ENCODE measurements around the gene TRAPPC13. TPM values are rescaled to one million over a fixed set of nuclear protein-coding genes. Genes with fewer than 3 reads are reported as not detected.
"Not testable (repeated sequence)": the region's sequence is repeated elsewhere in the genome, so short reads cannot be mapped to it uniquely, and the experiment has no call there.

Gene TRAPPC13
- 10 to 100 TPM; 11.2 to 21.3 (median 16.7) TPM for total RNA-seq

- peak in 1 of 2 donors; percentile 2 for TF ChIP-seq POLR2A (IDR thresholded peaks at IDR 0.05)
- TF ChIP-seq, protein P1, sequence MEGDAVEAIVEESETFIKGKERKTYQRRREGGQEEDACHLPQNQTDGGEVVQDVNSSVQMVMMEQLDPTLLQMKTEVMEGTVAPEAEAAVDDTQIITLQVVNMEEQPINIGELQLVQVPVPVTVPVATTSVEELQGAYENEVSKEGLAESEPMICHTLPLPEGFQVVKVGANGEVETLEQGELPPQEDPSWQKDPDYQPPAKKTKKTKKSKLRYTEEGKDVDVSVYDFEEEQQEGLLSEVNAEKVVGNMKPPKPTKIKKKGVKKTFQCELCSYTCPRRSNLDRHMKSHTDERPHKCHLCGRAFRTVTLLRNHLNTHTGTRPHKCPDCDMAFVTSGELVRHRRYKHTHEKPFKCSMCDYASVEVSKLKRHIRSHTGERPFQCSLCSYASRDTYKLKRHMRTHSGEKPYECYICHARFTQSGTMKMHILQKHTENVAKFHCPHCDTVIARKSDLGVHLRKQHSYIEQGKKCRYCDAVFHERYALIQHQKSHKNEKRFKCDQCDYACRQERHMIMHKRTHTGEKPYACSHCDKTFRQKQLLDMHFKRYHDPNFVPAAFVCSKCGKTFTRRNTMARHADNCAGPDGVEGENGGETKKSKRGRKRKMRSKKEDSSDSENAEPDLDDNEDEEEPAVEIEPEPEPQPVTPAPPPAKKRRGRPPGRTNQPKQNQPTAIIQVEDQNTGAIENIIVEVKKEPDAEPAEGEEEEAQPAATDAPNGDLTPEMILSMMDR (IDR thresholded peaks at IDR 0.05 in 4 of 5, conservative IDR thresholded peaks at IDR 0.05 in 1 of 5) = peak in 3 of 5 experiments; percentile 11 to 24 (median 18)
- H3K4me1 ChIP-seq = peaks cover 29 to 35% of the 10 kb centered on the region in 2 donors
- peak within 1 kb of the TSS; percentile 84 to 94 (median 86) for H3K27ac ChIP-seq
- H3K36me3 ChIP-seq = peaks cover 0 to 5% of the 10 kb centered on the region in 2 donors
- H3K9me3 ChIP-seq = no peaks in the 10 kb centered on the region
- in situ Hi-C loops (cut with MboI; ENCODE audit: low sequenced_read_pairs in 4 of 4) = loop anchor here in 2 of 4 donors (25.0 kb wide), 1 partner anchor 537 kb away; no protein-coding TSS in a partner anchor
- H3K27me3 ChIP-seq = no peaks in the 10 kb centered on the region
- H3K4me3 ChIP-seq = peak within 1 kb of the TSS; percentile 87 to 98 (median 96)
- ATAC-seq (peak; percentile 94 to 95), DNase-seq (peak; percentile 79 to 82)
- intact Hi-C loops (cut with DNase I; ENCODE audit: low total_unique reads) = loop anchor here (1.0 to 10.0 kb wide), 4 partner anchors 62 to 519 kb away; partner anchors contain the start of genes CENPK, ERBIN, NLN and PPWD1
Measured at GRCh38 chr5:65624571-65625555, at the start of gene TRAPPC13, which contains the start of gene SHLD3. TSS of gene TRAPPC13 (plus strand) at chr5:65625027. CDS start at chr5:65625061, 34 bp downstream. TSS of gene SHLD3 (plus strand) at chr5:65625027. CDS start at chr5:65629588, 4,561 bp downstream.

DNA sequence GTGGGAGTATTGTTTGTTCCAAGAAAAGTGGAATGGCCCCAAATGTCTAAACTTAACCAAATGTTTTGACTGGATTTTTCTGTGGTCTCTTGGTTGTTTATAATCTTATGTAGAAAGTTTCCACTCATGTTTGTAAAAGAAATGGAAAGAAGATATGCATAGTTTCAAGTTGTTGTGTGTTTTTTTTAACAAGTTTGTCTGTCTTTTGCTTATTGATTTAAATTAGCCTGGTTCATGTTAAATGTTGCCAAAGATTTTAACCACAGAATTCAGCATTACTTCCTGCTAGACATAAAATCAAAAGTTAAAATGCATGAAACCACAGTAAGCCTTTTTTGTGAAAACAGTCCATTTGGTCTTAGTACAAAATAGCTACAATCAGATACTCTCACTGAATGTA, 47.7 kb upstream of the TRAPPC13 start:
- Histone ChIP-seq H3K9me3 (no peaks in the 10 kb centered on the region), H3K4me1 (no peaks in the 10 kb centered on the region), H3K36me3 (peaks cover 0 to 41% of the 10 kb centered on the region in 2 donors), H3K4me3 (no peak overlapping the region), H3K27ac (no peak overlapping the region), H3K27me3 (no peaks in the 10 kb centered on the region)
- TF ChIP-seq POLR2A (IDR thresholded peaks at IDR 0.05) = no peak
- TF ChIP-seq, protein P1 (IDR thresholded peaks at IDR 0.05 in 4 of 5, conservative IDR thresholded peaks at IDR 0.05 in 1 of 5) = no peak
- DNase-seq = no peak
- intact Hi-C loops (cut with DNase I; ENCODE audit: low total_unique reads) = no loop called here
- in situ Hi-C loops (cut with MboI; ENCODE audit: low sequenced_read_pairs in 4 of 4) = no loop called here
- no peak for ATAC-seq

GRCh38 chr5:65588694-65589093, 36.1 kb upstream of the TRAPPC13 start:
- ATAC-seq (no peak), DNase-seq (no peak)
- Histone ChIP-seq H3K4me3 (no peak overlapping the region), H3K9me3 (no peaks in the 10 kb centered on the region), H3K27me3 (no peaks in the 10 kb centered on the region), H3K36me3 (peaks cover 0 to 78% of the 10 kb centered on the region in 2 donors), H3K4me1 (no peaks in the 10 kb centered on the region), H3K27ac (no peak overlapping the region)
- in situ Hi-C loops (cut with MboI; ENCODE audit: low sequenced_read_pairs in 4 of 4) (no loop called here), intact Hi-C loops (cut with DNase I; ENCODE audit: low total_unique reads) (no loop called here)
- TF ChIP-seq, protein P1 (IDR thresholded peaks at IDR 0.05 in 4 of 5, conservative IDR thresholded peaks at IDR 0.05 in 1 of 5) = no peak
- TF ChIP-seq POLR2A (IDR thresholded peaks at IDR 0.05) = no peak

DNA sequence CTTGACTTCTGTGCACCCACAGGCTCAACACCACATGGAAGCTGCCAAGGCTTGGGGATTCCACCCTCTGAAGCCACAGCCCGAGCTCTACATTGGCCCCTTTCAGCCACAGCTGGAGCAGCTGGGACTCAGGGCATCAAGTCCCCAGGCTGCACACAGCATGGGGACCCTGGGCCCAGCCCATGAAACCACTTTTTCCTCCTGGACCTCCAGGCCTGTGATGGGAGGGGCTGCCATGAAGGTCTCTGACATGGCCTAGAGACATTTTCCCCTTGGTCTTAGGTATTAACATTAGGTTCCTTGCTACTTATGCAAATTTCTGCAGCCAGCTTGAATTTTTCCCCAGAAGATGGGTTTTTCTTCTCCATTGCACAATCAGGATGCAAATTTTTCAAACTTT, 23.1 kb upstream of the TRAPPC13 start:
- H3K27ac ChIP-seq; H3K27me3 ChIP-seq; H3K4me1 ChIP-seq; H3K4me3 ChIP-seq; DNase-seq; H3K9me3 ChIP-seq; intact Hi-C loops (cut with DNase I; ENCODE audit: low total_unique reads); ATAC-seq: not testable (repeated sequence)
- in situ Hi-C loops (cut with MboI; ENCODE audit: low sequenced_read_pairs in 4 of 4) = loop anchor here in 2 of 4 donors (25.0 kb wide), 1 partner anchor 561 kb away; no protein-coding TSS in a partner anchor
- peaks cover 0 to 62% of the 10 kb centered on the region in 2 donors for H3K36me3 ChIP-seq

DNA sequence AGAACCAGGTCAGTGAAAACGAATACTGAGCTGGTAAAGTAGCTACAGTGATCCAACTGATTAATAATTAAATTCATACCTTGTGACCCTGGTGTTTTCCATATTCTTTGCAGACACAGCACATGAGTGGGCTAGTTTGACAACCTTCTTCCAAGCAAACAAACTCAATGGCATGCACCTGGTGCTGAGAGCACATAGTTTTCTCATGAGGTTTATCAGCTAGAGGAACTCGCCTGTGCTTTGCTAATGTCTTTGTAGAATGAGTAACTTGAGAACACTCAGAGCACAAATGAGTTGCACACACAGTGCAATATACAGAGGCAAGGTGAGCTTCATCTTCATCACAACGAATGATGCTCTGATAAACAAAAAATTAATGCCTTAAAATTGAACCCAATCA, 13.3 kb upstream of the TRAPPC13 start:
- H3K27me3 ChIP-seq = no peaks in the 10 kb centered on the region
- H3K4me3 ChIP-seq = no peak overlapping the region
- H3K36me3 ChIP-seq = peaks cover 0 to 72% of the 10 kb centered on the region in 2 donors
- TF ChIP-seq, protein P1 (IDR thresholded peaks at IDR 0.05 in 4 of 5, conservative IDR thresholded peaks at IDR 0.05 in 1 of 5) = no peak
- no peak for TF ChIP-seq POLR2A (IDR thresholded peaks at IDR 0.05)
- in situ Hi-C loops (cut with MboI; ENCODE audit: low sequenced_read_pairs in 4 of 4) (loop anchor here in 2 of 4 donors (25.0 kb wide), 1 partner anchor 551 kb away; no protein-coding TSS in a partner anchor), intact Hi-C loops (cut with DNase I; ENCODE audit: low total_unique reads) (no loop called here)
- DNase-seq = no peak
- H3K4me1 ChIP-seq = no peaks in the 10 kb centered on the region
- no peaks in the 10 kb centered on the region for H3K9me3 ChIP-seq
- ATAC-seq = no peak
- H3K27ac ChIP-seq = no peak overlapping the region

Data from gastrocnemius medialis (tissue), 4 donors.